GM21528 (cell line): ENCODE results near the gene HEBP1.
"Not testable (repeated sequence)": the region's sequence is repeated elsewhere in the genome, so short reads cannot be mapped to it uniquely, and the experiment has no call there.

ENCODE experiments used
- ATAC-seq: cut with Tn5 transposase; IDR thresholded peaks from one replicate; pipeline ENCODE4 v1.9.1; 2021; ENCODE audit warnings: mild to moderate bottlenecking, moderate library complexity; ENCODE audit not compliant: unreplicated experiment, low FRiP score

The HEBP1 gene, protein sequence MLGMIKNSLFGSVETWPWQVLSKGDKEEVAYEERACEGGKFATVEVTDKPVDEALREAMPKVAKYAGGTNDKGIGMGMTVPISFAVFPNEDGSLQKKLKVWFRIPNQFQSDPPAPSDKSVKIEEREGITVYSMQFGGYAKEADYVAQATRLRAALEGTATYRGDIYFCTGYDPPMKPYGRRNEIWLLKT

DNA sequence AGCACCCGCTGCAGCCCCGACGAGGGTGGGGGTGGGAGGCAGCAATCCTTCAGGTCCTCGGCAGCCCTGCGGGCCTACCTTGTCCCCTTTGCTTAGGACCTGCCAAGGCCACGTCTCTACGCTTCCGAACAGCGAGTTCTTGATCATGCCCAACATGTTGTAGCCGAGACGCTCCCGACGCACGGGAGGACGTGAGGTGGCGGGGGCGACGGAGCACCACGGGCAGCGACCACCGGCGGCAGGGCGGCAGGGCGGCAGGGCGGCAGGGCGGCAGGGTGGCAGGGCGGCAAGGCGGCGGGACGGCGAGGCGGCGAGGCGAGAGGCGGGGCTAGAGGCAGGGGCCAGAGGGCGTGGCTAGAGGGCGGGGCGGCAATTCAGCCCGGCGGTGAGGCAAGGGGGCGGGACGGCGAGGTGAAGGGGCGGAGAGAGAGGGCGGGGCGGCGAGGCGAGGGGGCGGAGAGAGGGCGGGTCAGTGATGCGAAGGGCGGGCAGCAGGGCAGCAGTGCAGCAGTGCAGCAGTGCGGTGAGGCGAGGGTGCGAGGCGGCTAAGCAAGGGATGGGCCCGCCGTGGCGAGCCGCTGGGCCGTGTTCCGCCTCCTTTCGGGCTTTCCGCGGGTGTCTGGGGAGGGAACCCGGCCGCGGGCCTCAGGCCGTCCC, at the start of gene HEBP1:
Gene HEBP1 (minus strand): TSS at position 307 of the 657 bp plus-strand sequence. CDS start 151 bp downstream, at position 156.
- peak; percentile 73 for ATAC-seq

GRCh38 chr12:13049816-13050215, 49.8 kb upstream of the HEBP1 start:
- no peak for ATAC-seq

DNA sequence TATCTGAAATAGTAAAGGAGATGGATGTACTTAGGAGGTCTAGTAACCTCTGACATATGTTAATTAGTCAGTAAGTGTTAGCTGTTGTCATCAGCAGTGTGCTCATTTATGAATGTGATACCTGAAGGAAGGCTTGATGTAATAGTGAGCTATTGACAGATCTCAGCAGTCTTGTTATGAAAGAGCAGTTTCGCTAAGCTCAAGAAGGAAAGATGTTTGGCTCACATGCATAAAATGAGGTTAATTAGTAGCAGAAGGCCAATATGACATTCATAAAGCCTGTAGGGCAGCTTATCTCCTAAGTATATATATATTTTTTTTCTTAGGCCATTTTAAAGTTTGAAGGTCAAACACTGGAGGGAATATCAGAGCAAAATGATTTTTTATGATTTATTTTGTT, 46.9 kb upstream of the HEBP1 start:
- no peak for ATAC-seq

DNA sequence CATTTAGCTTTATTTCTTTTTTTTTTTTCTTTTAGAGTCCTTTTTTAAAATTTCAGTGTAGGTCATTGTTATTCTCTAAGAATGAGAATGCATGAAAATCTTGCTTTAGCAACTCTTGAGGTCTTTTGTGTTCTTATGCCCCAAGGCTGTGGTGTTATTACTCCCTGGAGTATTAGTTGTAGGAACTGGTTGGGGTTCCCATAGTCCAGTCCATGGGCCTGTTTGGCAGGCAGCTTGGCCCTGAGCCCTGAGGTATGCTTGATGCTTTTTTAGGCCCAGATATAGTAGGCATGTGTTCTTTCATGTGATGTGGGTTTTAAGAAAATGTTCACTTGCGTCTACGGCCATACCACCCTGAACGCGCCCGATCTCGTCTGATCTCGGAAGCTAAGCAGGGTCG, 45.8 kb upstream of the HEBP1 start:
- ATAC-seq, result no peak

GRCh38 chr12:13044906-13045299, 44.8 kb upstream of the HEBP1 start:
- ATAC-seq, result no peak

DNA sequence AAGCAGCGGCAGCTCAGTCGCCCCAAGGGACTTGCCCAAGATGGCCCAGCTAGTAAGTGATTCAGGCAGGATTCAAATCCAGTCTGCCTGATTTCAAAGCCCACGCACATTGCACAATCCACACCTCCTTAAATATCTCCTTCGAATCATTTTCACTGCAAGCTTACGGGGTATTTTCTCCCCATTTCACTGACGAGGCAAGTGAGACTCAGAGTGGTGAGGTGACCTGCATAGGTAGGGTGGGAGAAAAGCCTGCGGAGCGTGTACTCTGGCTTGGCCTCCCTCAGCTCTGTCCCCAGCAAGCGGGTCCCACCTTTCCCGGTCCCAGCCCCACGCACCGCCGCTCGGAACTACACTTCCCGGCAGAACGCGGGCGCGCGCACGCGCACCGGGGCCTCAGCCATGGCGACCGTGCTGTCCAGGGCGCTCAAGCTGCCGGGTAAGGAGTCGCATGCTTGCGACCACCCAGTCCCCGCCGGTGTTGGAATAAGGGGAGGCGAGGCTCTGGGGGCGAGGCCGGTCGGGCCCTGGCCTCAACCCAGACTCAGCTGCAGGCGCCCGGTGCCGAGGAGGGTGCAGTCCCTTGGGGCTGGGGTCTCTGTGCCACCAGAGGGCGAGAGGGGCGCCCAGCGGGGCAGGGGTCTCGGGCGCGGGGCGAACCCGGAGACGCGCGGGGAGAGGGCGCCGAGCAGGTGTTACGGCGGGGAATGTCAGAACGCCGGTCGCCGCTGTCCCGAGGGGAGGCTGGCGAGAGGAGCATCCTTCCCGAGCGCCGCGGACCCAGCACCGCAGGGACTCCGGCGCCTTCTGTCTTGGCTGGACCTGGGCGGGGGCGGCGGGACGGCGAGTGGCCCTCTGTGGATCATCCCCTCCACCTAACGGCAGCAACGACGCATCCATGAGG, 44.2 kb upstream of the HEBP1 start, which contains the start of gene FAM234B:
Gene FAM234B (plus strand): TSS at position 380 of the 904 bp plus-strand sequence. CDS start 23 bp downstream, at position 403.
- ATAC-seq, result peak; percentile 89

DNA sequence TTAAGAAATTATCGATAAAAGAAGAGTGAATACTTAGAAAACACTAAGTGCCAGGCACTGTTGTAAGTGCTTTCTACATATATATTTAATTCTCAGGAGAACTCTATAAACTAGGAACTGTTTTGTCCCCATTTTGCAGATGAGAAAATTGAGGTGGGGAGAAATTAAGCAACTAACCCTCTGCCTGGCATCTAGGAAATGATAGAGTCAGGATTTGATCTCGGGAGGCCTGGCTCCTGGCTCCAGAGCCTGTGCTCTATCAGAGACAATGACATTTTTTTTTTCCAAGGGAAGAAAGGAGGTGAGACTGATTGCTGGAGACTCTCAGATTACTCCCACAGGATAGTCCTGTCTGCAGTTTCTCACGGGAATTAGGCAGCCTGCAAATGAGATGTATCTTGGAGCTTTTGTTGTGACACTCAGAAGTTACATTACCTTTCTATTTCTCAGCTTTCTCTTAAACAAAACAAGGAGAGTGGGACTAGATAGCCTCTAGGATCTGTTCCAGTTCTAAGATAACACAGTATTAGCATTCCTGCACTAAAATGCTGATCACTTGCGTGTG, 42.7 kb upstream of the HEBP1 start:
- ATAC-seq, result no peak

GRCh38 chr12:13041224-13041623, 41.2 kb upstream of the HEBP1 start:
- no peak for ATAC-seq

- no peak for ATAC-seq
These were observed 39.4 kb upstream of the HEBP1 start for GRCh38 chr12:13039328-13039956.

DNA sequence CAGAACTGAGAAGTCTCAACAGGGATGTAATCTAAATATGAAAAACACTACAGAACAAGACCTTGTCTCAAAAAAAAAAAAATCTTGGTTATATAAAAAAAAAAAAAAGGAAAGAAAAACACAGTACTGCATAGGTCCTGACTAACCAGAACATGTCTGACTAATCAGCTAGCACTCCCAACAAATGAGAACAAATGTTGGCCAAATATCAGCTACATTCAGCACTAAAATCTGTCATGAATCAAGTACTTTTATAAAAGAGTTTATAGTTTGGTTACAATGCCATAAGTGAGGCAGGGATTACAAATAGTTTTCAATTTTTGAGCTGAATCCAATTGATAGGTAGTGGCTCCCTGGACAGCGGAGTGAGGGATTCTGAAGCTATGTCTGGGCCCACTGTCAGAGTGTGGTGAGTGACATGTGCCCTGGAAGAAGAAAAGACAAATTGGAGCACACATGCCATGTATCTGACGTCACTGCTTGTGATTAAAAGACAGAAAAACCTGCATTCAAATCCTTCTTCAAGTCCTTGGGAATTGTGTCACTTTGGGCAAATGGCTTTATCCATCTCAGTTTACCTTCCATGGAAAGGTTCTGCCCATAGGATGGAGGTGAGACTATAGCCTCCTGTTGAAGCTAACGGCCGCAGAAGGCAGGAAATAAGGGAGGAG, 38.6 kb upstream of the HEBP1 start:
- no peak for ATAC-seq

- ATAC-seq, result no peak
These were observed 36.8 kb upstream of the HEBP1 start for GRCh38 chr12:13036881-13037280.

- ATAC-seq, result not testable (repeated sequence)
These were observed 35.3 kb upstream of the HEBP1 start for GRCh38 chr12:13035335-13035734.

DNA sequence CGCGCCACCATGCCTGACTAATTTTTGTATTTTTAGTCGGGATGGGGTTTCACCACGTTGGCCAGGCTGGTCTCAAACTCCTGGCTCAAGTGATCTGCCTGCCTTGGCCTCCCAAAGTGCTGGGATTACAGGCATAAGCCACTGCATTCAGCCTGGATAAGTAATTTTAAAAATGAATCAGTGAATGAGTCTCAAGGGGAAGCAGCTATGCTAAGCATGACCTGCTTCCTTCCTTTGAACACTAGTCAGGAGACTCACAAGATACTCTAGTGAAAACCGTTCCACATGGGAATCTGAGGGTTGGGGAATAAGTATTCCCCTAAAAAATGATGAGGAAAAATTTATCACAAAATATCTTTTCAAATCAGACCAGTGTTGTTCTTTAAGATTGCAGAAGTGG, 33.4 kb upstream of the HEBP1 start:
- no peak for ATAC-seq

DNA sequence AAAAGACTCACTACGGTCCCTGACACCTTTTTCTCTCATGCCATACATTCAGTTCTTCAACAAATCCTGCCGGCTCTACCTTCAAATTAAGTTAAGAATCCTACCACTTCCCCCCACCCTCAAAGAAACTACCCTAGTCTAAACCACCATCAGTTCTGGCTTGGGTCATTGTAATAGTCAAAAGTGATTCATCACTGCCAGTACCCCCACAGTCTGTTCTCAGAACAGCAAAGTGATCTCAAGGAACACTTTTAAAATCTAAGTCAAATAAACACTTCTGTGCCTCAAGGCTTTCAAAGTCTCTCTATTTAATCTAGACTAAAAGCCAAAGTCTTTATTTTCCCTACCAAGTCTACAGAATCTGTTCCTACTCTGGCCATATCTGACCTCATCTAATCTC, 32.1 kb upstream of the HEBP1 start:
- no peak for ATAC-seq

DNA sequence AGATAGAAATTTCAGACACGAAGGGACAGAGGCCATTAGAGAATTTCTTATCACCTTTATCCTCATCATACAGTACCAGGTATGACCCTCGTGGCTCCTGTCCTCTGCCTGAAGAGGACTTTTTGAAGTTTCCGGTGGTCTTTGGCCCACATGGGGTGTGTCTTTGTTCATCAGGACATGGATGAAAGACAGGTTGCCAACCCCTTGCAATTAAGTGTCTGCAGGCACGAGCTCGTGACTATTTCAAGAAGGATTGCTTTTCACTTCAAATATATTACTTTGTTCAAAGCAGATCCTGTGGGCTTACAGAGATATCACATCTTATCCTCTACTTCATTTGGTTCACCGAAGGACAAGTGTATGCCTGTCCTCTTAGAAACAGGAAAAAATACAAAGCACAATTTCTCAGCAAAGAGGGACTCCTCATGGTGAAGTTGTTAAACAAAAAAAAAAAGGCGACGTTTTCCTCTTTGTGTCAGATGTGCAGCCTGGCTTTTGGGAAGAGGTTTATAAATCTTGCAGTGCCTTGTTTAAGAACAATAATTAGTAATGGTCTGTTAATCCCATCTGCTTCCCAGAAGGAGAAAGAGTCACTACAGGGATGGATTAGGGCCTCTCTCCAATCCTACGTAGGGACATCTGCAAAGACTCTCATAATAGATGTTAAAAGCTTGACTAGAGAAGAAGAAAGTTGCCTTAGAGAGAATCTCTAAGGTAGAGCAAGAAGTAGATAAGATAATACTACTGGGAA, 30.7 kb upstream of the HEBP1 start:
- no peak for ATAC-seq

DNA sequence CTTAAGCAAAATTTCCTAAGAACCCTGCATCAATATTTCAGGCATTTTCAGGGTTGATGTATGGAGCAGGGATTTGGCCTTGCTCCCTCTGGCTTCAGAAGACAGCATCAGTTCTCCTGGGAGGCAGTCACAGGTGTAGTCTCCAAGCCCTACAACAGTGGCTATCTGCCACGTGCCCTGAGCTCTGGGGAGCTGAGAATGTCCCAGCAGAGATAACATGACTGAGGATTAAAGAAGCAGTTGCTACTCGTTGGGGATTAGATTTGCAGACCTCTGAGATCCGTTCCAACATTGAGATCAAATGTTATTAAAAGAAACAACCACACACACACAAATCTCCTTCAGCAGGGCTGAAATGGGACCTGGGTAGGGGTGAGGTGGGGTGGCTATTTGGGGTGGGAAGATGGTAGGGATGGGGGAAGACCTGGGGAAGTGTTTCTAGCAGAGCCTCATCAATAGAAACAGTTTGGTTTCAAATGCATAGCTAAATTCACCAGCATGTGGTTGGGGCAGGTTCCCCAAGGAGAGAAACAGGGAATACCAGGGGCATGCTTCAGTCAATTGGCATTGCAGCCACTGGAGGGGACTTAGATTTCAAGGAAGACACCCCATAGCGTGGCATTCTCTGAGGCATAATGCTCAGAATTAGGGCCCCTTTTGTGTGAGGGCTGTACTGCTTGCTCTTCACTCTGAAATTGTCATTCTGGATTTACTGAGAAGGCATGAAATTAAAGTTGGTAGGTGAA, 28.9 kb upstream of the HEBP1 start:
- ATAC-seq, result no peak

DNA sequence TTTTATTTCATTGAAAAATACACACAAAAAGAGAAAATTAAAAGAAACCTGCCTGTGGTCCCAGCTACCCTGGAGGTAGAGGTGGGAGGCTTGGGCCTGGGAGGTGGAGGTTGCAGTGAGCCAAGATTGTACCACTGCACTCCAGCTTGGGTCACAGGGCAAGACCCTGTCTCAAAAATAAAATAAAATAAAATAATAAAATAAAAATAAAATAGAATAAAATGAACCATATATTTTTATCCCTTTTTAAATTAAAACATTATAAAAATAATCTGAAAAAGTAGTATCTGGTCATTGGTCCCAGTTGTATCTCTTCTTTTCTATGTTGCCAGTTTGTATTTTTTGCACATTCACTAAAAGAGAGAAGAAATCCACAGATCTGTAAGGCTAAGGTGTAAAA, 27.4 kb upstream of the HEBP1 start:
- ATAC-seq, result no peak

- no peak for ATAC-seq
These were observed 27.0 kb upstream of the HEBP1 start for GRCh38 chr12:13027032-13027431.

DNA sequence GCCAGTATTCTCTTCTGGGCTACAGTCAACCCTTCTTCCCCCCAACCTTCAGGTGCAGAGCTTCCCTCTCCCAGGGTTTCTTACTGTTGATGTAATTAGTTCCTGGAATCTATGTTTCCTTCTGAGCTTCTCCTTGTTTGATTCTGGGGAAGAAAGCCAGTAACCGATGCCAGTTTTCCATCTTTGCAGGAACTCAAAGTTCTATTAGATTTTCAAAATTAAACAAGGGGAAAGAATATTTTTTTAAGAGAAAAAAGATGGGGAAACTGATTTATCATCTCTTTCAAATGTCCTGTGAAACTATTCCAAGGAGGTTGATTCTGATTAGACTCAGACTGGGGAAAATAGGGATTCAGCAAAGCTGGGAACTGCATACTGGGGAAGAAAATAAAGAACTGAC, 26.2 kb upstream of the HEBP1 start:
- no peak for ATAC-seq
